Caco-2 (cell line): ENCODE data around the gene CEACAM19. TPM values are rescaled to one million over a fixed set of nuclear protein-coding genes. Genes with fewer than 3 reads are reported as not detected.

Experiments
- BruUV-seq: library from RNA; stranded (reverse); fragments of 400-500 nt; replicated peaks from 2 replicates; lab custom pipeline; 2021; lab: Mats Ljungman, UMichigan
- CTCF ChIA-PET: fragments of 300-600 bp; sonication (Branson Sonifier 250); formaldehyde crosslinking; loops from one replicate; lab custom pipeline; 2022; ENCODE audit warnings: antibody characterized with exemption; lab: Charles Lee
- POLR2A ChIA-PET: fragments of 300-600 bp; sonication (Branson Sonifier 250); formaldehyde crosslinking; loops from one replicate; lab custom pipeline; 2022; ENCODE audit warnings: antibody characterized with exemption; lab: Charles Lee
- DNase-seq, 2 experiments: peaks; one replicate each; pipeline versions ENCODE4 v3.0.0 to v3.0.0-alpha.2; 2020 to 2022
- H3K27me3 ChIP-seq: replicated peaks from 2 replicates; pipeline ENCODE4 v1.6.0; 2011; ENCODE audit warnings: low read length; ENCODE audit not compliant: control insufficient read depth, insufficient read depth
- H3K36me3 ChIP-seq: 2 replicates; pipeline ENCODE4 v1.5.1; 2011; ENCODE audit warnings: low read length; ENCODE audit not compliant: control insufficient read depth, insufficient read depth
- H3K4me1 ChIP-seq: fragments of 250-450 bp; sonication (Bioruptor Pico); 2 replicates; pipeline ENCODE4 v1.5.1; 2020; ENCODE audit warnings: mild to moderate bottlenecking
- H3K4me3 ChIP-seq: 2 replicates; pipeline ENCODE4 v1.5.1; 2011; ENCODE audit warnings: low read depth, mild to moderate bottlenecking, control low read depth, low read length
- H3K9me3 ChIP-seq: fragments of 250-450 bp; sonication (Bioruptor Pico); 2 replicates; pipeline ENCODE4 v1.5.1; 2020; ENCODE audit warnings: mild to moderate bottlenecking, moderate library complexity
- H3K27ac Mint-ChIP-seq: one replicate; pipeline ENCODE4 v1.8.0; 2022; ENCODE audit warnings: mixed read lengths; ENCODE audit not compliant: unreplicated experiment
- H3K27me3 Mint-ChIP-seq: one replicate; pipeline ENCODE4 v1.8.0; 2022; ENCODE audit warnings: mixed read lengths; ENCODE audit not compliant: insufficient read depth, unreplicated experiment
- H3K36me3 Mint-ChIP-seq: one replicate; pipeline ENCODE4 v1.8.0; 2022; ENCODE audit warnings: mild to moderate bottlenecking, mixed read lengths; ENCODE audit not compliant: insufficient read depth, unreplicated experiment
- H3K4me1 Mint-ChIP-seq: one replicate; pipeline ENCODE4 v1.8.0; 2022; ENCODE audit warnings: low read depth, mixed read lengths; ENCODE audit not compliant: unreplicated experiment
- H3K4me3 Mint-ChIP-seq: one replicate; pipeline ENCODE4 v1.8.0; 2022; ENCODE audit warnings: mild to moderate bottlenecking, moderate library complexity, mixed read lengths; ENCODE audit not compliant: unreplicated experiment
- H3K9me3 Mint-ChIP-seq: one replicate; pipeline ENCODE4 v1.8.0; 2022; ENCODE audit warnings: mixed read lengths; ENCODE audit not compliant: unreplicated experiment
- intact Hi-C: fragments of 100-400 bp; cut with micrococcal nuclease; formaldehyde crosslinking; loops from one replicate; pipeline ENCODE4 v1.10.0; 2022; ENCODE audit not compliant: unreplicated experiment
- total RNA-seq: library from RNA; stranded (reverse); gene quantifications from 2 replicates; pipeline ENCODE4 v1.2.3, GENCODE V29; 2022
- TF ChIP-seq, protein P1 (sequence below), 2 experiments: fragments of 200-600 bp in 1 of 2; IDR thresholded peaks; 1 replicate in 1 of 2; 2 replicates in 1 of 2; pipeline versions ENCODE4 v1.5.1 to v1.8.0; 2011 to 2022; ENCODE audit warnings: antibody characterized with exemption in 1 of 2, control low read depth in 1 of 2, inconsistent platforms in 1 of 2, low read depth in 1 of 2, low read length in 1 of 2, mild to moderate bottlenecking in 1 of 2, moderate library complexity in 1 of 2; ENCODE audit not compliant: insufficient read depth in 1 of 2, severe bottlenecking in 1 of 2, unreplicated experiment in 1 of 2

CEACAM19 gene
- total RNA-seq, 1 experiment from 2014 or later: 2.9 TPM

DNA sequence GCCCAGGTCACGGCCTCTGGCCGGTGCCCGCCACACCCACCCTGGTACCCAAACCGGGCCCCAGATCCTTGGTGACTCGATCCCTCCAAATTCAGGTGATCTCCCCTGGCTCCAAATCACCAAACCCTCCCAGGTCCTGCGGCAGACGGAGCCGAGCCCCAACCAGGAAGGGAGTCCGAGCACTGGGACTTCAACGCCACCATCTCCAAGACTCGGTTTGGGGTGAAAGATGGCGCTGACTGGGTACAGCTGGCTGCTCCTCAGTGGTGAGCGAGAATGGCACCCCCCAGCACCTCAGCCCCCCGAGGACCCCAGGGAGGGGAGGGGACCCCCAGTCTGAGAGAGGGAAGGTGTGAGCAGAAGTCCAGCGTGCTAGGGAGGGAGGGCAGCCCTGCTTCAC lies 29.9 kb downstream of the CEACAM19 start:
- ChIA-PET CTCF (interaction anchor here (0.8 to 1.2 kb wide), 2 partner anchors 14 to 22 kb away, joined by 3 to 4 read pairs; no protein-coding TSS in a partner anchor), POLR2A (no interaction called here)
- peaks cover 11% of the 10 kb centered on the region for H3K4me1 ChIP-seq

GRCh38 chr19:44702551-44703176 lies 31.4 kb downstream of the CEACAM19 start:
- Mint-ChIP-seq H3K27me3 (no peaks in the 10 kb centered on the region), H3K36me3 (no peaks in the 10 kb centered on the region), H3K4me1 (peaks cover 14% of the 10 kb centered on the region), H3K27ac (peak overlapping the region; percentile 44), H3K4me3 (no peak overlapping the region), H3K9me3 (no peaks in the 10 kb centered on the region)
- ChIA-PET POLR2A (no interaction called here), CTCF (no interaction called here)
- no peak overlapping the region for H3K4me3 ChIP-seq
- no TSS peak for BruUV-seq
- no peaks in the 10 kb centered on the region for H3K9me3 ChIP-seq
- intact Hi-C loops: no loop called here
- 0 out of 2 replicates have a peak, but pooled peaks cover 2% of the 10 kb centered on the region for H3K4me1 ChIP-seq
- no peaks in the 10 kb centered on the region for H3K36me3 ChIP-seq
- no peak for DNase-seq
- no peaks in the 10 kb centered on the region for H3K27me3 ChIP-seq
- TF ChIP-seq, protein P1, sequence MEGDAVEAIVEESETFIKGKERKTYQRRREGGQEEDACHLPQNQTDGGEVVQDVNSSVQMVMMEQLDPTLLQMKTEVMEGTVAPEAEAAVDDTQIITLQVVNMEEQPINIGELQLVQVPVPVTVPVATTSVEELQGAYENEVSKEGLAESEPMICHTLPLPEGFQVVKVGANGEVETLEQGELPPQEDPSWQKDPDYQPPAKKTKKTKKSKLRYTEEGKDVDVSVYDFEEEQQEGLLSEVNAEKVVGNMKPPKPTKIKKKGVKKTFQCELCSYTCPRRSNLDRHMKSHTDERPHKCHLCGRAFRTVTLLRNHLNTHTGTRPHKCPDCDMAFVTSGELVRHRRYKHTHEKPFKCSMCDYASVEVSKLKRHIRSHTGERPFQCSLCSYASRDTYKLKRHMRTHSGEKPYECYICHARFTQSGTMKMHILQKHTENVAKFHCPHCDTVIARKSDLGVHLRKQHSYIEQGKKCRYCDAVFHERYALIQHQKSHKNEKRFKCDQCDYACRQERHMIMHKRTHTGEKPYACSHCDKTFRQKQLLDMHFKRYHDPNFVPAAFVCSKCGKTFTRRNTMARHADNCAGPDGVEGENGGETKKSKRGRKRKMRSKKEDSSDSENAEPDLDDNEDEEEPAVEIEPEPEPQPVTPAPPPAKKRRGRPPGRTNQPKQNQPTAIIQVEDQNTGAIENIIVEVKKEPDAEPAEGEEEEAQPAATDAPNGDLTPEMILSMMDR (IDR thresholded peaks at IDR 0.05; ENCODE audit: insufficient read depth in 1 of 2, low read depth in 1 of 2, low read length in 1 of 2, severe bottlenecking in 1 of 2, unreplicated experiment in 1 of 2): no peak

More for the DNA sequence above, 29.9 kb downstream of the CEACAM19 start:
- no TSS peak for BruUV-seq
- H3K9me3 Mint-ChIP-seq: no peaks in the 10 kb centered on the region
- peaks cover 25% of the 10 kb centered on the region for H3K4me1 Mint-ChIP-seq
- no peaks in the 10 kb centered on the region for H3K27me3 Mint-ChIP-seq
- peaks cover under 1% of the 10 kb centered on the region for H3K36me3 Mint-ChIP-seq
- no peak overlapping the region for H3K4me3 ChIP-seq
- H3K27ac Mint-ChIP-seq: no peak overlapping the region
- H3K9me3 ChIP-seq: no peaks in the 10 kb centered on the region
- TF ChIP-seq, protein P1 (IDR thresholded peaks at IDR 0.05; ENCODE audit: insufficient read depth in 1 of 2, low read depth in 1 of 2, low read length in 1 of 2, severe bottlenecking in 1 of 2, unreplicated experiment in 1 of 2): no peak
- H3K27me3 ChIP-seq: no peaks in the 10 kb centered on the region
- no peak for DNase-seq
- no peaks in the 10 kb centered on the region for H3K36me3 ChIP-seq
- no peak overlapping the region for H3K4me3 Mint-ChIP-seq
- intact Hi-C loops: no loop called here

DNA sequence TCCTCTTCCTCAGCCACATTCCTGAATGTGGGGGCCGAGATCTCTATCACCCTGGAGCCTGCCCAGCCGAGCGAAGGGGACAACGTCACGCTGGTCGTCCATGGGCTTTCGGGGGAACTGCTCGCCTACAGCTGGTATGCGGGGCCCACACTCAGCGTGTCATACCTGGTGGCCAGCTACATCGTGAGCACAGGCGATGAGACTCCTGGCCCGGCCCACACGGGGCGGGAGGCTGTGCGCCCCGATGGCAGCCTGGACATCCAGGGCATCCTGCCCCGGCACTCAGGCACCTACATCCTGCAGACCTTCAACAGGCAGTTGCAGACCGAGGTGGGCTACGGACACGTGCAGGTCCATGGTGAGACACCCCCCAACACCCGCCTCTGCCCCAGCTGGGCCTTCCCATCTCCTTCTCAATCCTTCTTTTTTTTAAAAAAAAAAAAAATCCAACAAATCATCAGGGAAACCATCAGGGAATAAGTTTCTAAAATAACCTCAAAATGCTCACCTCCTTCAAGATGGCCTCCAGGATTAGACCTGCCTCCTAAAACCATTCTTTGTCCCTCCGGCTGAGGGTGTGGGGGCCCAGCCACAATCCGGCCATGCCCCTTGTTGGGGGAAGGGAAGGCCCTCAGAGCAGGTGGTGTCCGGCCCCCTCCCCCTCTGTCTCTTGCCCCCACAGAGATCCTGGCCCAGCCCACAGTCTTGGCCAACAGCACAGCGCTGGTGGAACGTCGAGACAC lies 32.2 kb downstream of the CEACAM19 start:
- no peaks in the 10 kb centered on the region for H3K36me3 ChIP-seq
- H3K9me3 Mint-ChIP-seq: no peaks in the 10 kb centered on the region
- H3K4me1 Mint-ChIP-seq: peaks cover 5% of the 10 kb centered on the region
- ChIA-PET CTCF (no interaction called here), POLR2A (no interaction called here)
- H3K4me3 ChIP-seq: no peak overlapping the region
- H3K27me3 ChIP-seq: no peaks in the 10 kb centered on the region
- H3K4me1 ChIP-seq: no peaks in the 10 kb centered on the region
- no peak for DNase-seq
- no peak overlapping the region for H3K27ac Mint-ChIP-seq
- H3K4me3 Mint-ChIP-seq: no peak overlapping the region
- no peaks in the 10 kb centered on the region for H3K9me3 ChIP-seq
- H3K27me3 Mint-ChIP-seq: no peaks in the 10 kb centered on the region
- TF ChIP-seq, protein P1 (IDR thresholded peaks at IDR 0.05; ENCODE audit: insufficient read depth in 1 of 2, low read depth in 1 of 2, low read length in 1 of 2, severe bottlenecking in 1 of 2, unreplicated experiment in 1 of 2): no peak
- no TSS peak for BruUV-seq
- H3K36me3 Mint-ChIP-seq: no peaks in the 10 kb centered on the region
- intact Hi-C loops: no loop called here
